HepG2 (cell line): ENCODE measurements around the gene NFKBIZ. TPM values are rescaled to one million over a fixed set of nuclear protein-coding genes. Genes with fewer than 3 reads are reported as not detected.

Source experiments
- AHR ChIP-seq: IDR thresholded peaks from 2 replicates; pipeline ENCODE4 v1.6.1; 2018; ENCODE audit warnings: missing genetic modification reagents, missing compliant biosample characterization
- ASH2L ChIP-seq: fragments of 300-600, 200-600 bp; sonication (generic); IDR thresholded peaks from 2 replicates; pipeline ENCODE4 v1.7.0; 2017; ENCODE audit warnings: low read depth, mild to moderate bottlenecking, moderate library complexity, mixed read lengths, low read length; ENCODE audit not compliant: insufficient read length
- EHMT2 ChIP-seq: fragments of 200-600 bp; sonication (generic); IDR thresholded peaks from 2 replicates; pipeline ENCODE4 v1.7.0; 2017; ENCODE audit warnings: antibody characterized with exemption, low read depth, low read length, borderline replicate concordance
- ELF4 ChIP-seq: sonication (generic); formaldehyde crosslinking; IDR thresholded peaks from 2 replicates; pipeline ENCODE4 v1.5.0; 2020; ENCODE audit warnings: missing genetic modification reagents, mild to moderate bottlenecking, moderate library complexity, borderline replicate concordance
- GATAD2A ChIP-seq: IDR thresholded peaks from 2 replicates; pipeline ENCODE4 v1.6.1; 2016
- GLMP ChIP-seq: sonication (generic); formaldehyde crosslinking; IDR thresholded peaks from 2 replicates; pipeline ENCODE4 v1.9.0; 2021; ENCODE audit warnings: missing genetic modification reagents, mild to moderate bottlenecking, borderline replicate concordance
- HCFC1 ChIP-seq: fragments of 150-350 bp; IDR thresholded peaks from 2 replicates; pipeline ENCODE4 v1.6.1; 2014; ENCODE audit warnings: low read depth, low read length
- HNF4A ChIP-seq: sonication (generic); formaldehyde crosslinking; IDR thresholded peaks from 2 replicates; pipeline ENCODE4 v1.4.0; 2020; ENCODE audit warnings: missing genetic modification reagents
- MATR3 ChIP-seq: sonication (generic); formaldehyde crosslinking; IDR thresholded peaks from 2 replicates; pipeline ENCODE4 v1.4.0; 2020; ENCODE audit warnings: missing genetic modification reagents
- NCOA5 ChIP-seq: sonication (generic); formaldehyde crosslinking; IDR thresholded peaks from 2 replicates; pipeline ENCODE4 v1.4.0; 2020; ENCODE audit warnings: missing genetic modification reagents
- NFIC ChIP-seq: IDR thresholded peaks from 2 replicates; pipeline ENCODE4 v1.6.1; 2012; ENCODE audit warnings: mild to moderate bottlenecking, low read length, inconsistent platforms
- NR3C1 ChIP-seq: sonication (generic); formaldehyde crosslinking; IDR thresholded peaks from 2 replicates; pipeline ENCODE4 v1.4.0; 2020; ENCODE audit warnings: missing genetic modification reagents
- PAX8 ChIP-seq: sonication (generic); formaldehyde crosslinking; IDR thresholded peaks from 2 replicates; pipeline ENCODE4 v1.8.0; 2022; ENCODE audit warnings: mild to moderate bottlenecking, missing genetic modification reagents, borderline replicate concordance
- PTBP1 ChIP-seq: fragments of 200-400 bp; formaldehyde crosslinking; IDR thresholded peaks from 2 replicates; pipeline ENCODE4 v1.6.1; 2018; ENCODE audit warnings: low read length, low read depth; ENCODE audit not compliant: poor library complexity, severe bottlenecking
- RARG ChIP-seq: sonication (generic); formaldehyde crosslinking; IDR thresholded peaks from 2 replicates; pipeline ENCODE4 v1.4.0; 2020; ENCODE audit warnings: low read depth, mild to moderate bottlenecking, missing genetic modification reagents
- RBM22 ChIP-seq: fragments of 200-400 bp; formaldehyde crosslinking; optimal IDR thresholded peaks from 2 replicates; pipeline ENCODE3; 2017; ENCODE audit warnings: mild to moderate bottlenecking, low read length, moderate library complexity
- RFX1 ChIP-seq: fragments of 450-650 bp; IDR thresholded peaks from 2 replicates; pipeline ENCODE4 v1.6.1; 2017
- U2AF2 ChIP-seq: fragments of 200-400 bp; formaldehyde crosslinking; IDR thresholded peaks from 2 replicates; pipeline ENCODE4 v1.6.1; 2017; ENCODE audit warnings: low read depth, mild to moderate bottlenecking, low read length
- XRCC5 ChIP-seq: fragments of 200-400 bp; formaldehyde crosslinking; optimal IDR thresholded peaks from 2 replicates; pipeline ENCODE3; 2017; ENCODE audit warnings: mild to moderate bottlenecking, low read length
- ZMYM4 ChIP-seq: sonication (generic); formaldehyde crosslinking; IDR thresholded peaks from 2 replicates; pipeline ENCODE4 v1.8.1; 2023; ENCODE audit warnings: mild to moderate bottlenecking, missing genetic modification reagents
- ZNF136 ChIP-seq: sonication (generic); formaldehyde crosslinking; IDR thresholded peaks from 2 replicates; pipeline ENCODE4 v1.8.1; 2022; ENCODE audit warnings: low read depth, mild to moderate bottlenecking, moderate library complexity, missing genetic modification reagents
- ZNF512 ChIP-seq: sonication (generic); formaldehyde crosslinking; IDR thresholded peaks from 2 replicates; pipeline ENCODE4 v1.4.0; 2020; ENCODE audit warnings: mild to moderate bottlenecking, missing genetic modification reagents
- ZNF607 ChIP-seq: sonication (generic); formaldehyde crosslinking; IDR thresholded peaks from 2 replicates; pipeline ENCODE4 v1.5.1; 2020; ENCODE audit warnings: missing genetic modification reagents, mild to moderate bottlenecking, borderline replicate concordance
- ZNF614 ChIP-seq: IDR thresholded peaks from 2 replicates; pipeline ENCODE4 v1.6.1; 2018; ENCODE audit warnings: missing biosample characterization, missing genetic modification reagents, inconsistent platforms, borderline replicate concordance
- polyA plus RNA-seq, 8 experiments: library from polyadenylated mRNA; depleted of rRNA in 3 of 8; stranded (reverse) in 7 of 8; unstranded in 1 of 8; fragments of >200 nt; fragmentation: Illumina TruSeq in 4 of 8; extraction: Trizol in 4 of 8; gene quantifications; 2 replicates each; pipeline versions ENCODE4 v1.2.1 to v1.2.3, GENCODE V29; 2011 to 2016; ENCODE audit warnings: low read depth in 4 of 8, missing spikeins in 1 of 8, mixed read lengths in 1 of 8; ENCODE audit not compliant: insufficient read depth in 1 of 8
- total RNA-seq, 5 experiments: library from RNA; depleted of rRNA; stranded (reverse); fragments of >200 nt; fragmentation: Illumina TruSeq; extraction: Trizol; gene quantifications; 2 replicates each; pipeline ENCODE4 v1.2.3, GENCODE V29; 2016; ENCODE audit warnings: low read depth in 1 of 5
- TF ChIP-seq, protein P1 (sequence below): IDR thresholded peaks from 2 replicates; pipeline ENCODE4 v1.6.1; 2012; ENCODE audit warnings: inconsistent platforms
- TF ChIP-seq, protein P2 (sequence below): sonication (generic); formaldehyde crosslinking; IDR thresholded peaks from 2 replicates; pipeline ENCODE4 v1.4.0; 2020; ENCODE audit warnings: missing genetic modification reagents
- TF ChIP-seq, protein P3 (sequence below): IDR thresholded peaks from 2 replicates; pipeline ENCODE4 v1.6.1; 2018; ENCODE audit warnings: missing genetic modification reagents

NFKBIZ gene
- total and polyA plus RNA-seq, 2 of the 13 experiments (the other 11 are each of a cell fraction or from before 2014, with no cell fraction given), result 25.9 to 60.6 TPM

DNA sequence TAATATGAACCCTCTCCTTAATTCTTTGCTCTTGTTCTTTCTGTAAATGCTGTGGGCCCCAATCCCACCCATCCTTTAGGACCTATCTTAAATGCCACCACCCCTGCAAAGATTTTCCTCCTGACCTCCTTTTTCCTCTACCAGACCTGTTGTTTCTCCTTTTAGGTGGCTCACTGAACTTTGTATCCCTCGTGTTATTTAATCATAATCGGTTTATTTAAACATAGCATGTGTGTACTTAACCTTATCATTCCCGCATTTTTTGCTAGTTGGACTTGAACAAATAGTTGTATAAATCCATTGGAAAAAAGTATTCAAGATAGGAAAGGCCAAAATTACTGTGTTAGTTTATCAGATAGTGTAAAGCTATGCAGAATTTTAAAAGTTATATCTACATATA, 988 bp upstream of the NFKBIZ start (continued):
- TF ChIP-seq, protein P1, sequence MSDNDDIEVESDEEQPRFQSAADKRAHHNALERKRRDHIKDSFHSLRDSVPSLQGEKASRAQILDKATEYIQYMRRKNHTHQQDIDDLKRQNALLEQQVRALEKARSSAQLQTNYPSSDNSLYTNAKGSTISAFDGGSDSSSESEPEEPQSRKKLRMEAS, result no peak
- no peak for TF ChIP-seq ZNF512 (CRISPR knock-in tag)
- TF ChIP-seq RBM22, result no peak
- TF ChIP-seq ZMYM4 (CRISPR knock-in tag), result no peak
- no peak for TF ChIP-seq U2AF2
- TF ChIP-seq NCOA5 (CRISPR knock-in tag), result no peak
- peak; percentile 87 for TF ChIP-seq HNF4A
- TF ChIP-seq PAX8 (CRISPR knock-in tag), result no peak
- no peak for TF ChIP-seq MATR3 (CRISPR knock-in tag)
- TF ChIP-seq PTBP1, result no peak
- peak; percentile 76 for TF ChIP-seq ASH2L
- TF ChIP-seq RARG, result no peak
- TF ChIP-seq, protein P2, sequence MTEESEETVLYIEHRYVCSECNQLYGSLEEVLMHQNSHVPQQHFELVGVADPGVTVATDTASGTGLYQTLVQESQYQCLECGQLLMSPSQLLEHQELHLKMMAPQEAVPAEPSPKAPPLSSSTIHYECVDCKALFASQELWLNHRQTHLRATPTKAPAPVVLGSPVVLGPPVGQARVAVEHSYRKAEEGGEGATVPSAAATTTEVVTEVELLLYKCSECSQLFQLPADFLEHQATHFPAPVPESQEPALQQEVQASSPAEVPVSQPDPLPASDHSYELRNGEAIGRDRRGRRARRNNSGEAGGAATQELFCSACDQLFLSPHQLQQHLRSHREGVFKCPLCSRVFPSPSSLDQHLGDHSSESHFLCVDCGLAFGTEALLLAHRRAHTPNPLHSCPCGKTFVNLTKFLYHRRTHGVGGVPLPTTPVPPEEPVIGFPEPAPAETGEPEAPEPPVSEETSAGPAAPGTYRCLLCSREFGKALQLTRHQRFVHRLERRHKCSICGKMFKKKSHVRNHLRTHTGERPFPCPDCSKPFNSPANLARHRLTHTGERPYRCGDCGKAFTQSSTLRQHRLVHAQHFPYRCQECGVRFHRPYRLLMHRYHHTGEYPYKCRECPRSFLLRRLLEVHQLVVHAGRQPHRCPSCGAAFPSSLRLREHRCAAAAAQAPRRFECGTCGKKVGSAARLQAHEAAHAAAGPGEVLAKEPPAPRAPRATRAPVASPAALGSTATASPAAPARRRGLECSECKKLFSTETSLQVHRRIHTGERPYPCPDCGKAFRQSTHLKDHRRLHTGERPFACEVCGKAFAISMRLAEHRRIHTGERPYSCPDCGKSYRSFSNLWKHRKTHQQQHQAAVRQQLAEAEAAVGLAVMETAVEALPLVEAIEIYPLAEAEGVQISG (CRISPR knock-in tag), result no peak
- no peak for TF ChIP-seq EHMT2
- no peak for TF ChIP-seq ZNF607 (CRISPR knock-in tag)
- no peak for TF ChIP-seq NR3C1 (CRISPR knock-in tag)
- no peak for TF ChIP-seq XRCC5
- TF ChIP-seq GLMP (CRISPR knock-in tag), result no peak
- no peak for TF ChIP-seq ELF4 (CRISPR knock-in tag)
- TF ChIP-seq ZNF136, result no peak
- peak; percentile 43; the same call in 1 of the 2 replicates for TF ChIP-seq NFIC
- no peak for TF ChIP-seq AHR
- TF ChIP-seq, protein P3, sequence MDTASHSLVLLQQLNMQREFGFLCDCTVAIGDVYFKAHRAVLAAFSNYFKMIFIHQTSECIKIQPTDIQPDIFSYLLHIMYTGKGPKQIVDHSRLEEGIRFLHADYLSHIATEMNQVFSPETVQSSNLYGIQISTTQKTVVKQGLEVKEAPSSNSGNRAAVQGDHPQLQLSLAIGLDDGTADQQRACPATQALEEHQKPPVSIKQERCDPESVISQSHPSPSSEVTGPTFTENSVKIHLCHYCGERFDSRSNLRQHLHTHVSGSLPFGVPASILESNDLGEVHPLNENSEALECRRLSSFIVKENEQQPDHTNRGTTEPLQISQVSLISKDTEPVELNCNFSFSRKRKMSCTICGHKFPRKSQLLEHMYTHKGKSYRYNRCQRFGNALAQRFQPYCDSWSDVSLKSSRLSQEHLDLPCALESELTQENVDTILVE (CRISPR knock-in tag), result 0 out of 2 replicates have a peak, but pooled peaks have one; percentile 18
- TF ChIP-seq RFX1, result no peak
- TF ChIP-seq HCFC1, result no peak
- TF ChIP-seq GATAD2A, result peak; percentile 53
- no peak for TF ChIP-seq ZNF614 (CRISPR knock-in tag)
